ENCODE data around the gene PLCXD1.
A peak's percentile ranks its signal among the peaks of the same experiment; 100 is the strongest.
"Not testable (repeated sequence)": the region's sequence is repeated elsewhere in the genome, so short reads cannot be mapped to it uniquely, and the experiment has no call there.

Gene PLCXD1

DNA sequence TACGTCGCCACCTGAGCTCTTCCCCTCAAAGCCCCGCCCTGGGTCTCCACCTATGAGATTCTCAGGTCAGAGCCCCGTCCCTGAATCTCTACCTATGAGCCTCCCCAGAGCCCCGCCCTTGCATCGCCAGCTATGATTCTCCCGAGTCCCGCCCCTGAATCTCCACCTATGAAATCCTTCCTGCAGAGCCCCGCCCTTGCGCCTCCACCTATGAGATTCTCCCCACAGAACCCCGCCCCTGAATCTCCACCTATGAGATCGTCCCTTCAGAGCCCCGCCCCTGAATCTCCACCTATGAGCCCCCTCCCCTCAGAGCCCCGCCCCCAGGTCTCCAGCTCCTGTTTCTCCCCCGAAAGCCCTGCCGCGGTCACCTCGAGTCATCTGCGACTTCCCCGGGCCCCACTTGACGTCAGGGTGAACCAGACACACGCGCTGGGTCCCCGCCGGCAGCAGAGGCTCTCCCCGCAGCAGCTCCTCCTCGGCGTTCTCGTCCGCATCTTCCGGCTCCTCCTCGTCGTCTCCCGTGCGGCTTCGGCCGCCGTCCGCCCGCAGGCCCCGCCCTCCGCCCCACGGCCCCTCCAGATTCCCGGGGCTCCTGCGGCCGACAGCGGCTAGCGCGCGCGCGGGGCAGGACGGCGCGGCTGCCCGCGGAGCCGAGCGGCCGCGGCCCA is 37.0 kb downstream of the PLCXD1 start:
- peak; percentile 98 for DNase-seq

DNA sequence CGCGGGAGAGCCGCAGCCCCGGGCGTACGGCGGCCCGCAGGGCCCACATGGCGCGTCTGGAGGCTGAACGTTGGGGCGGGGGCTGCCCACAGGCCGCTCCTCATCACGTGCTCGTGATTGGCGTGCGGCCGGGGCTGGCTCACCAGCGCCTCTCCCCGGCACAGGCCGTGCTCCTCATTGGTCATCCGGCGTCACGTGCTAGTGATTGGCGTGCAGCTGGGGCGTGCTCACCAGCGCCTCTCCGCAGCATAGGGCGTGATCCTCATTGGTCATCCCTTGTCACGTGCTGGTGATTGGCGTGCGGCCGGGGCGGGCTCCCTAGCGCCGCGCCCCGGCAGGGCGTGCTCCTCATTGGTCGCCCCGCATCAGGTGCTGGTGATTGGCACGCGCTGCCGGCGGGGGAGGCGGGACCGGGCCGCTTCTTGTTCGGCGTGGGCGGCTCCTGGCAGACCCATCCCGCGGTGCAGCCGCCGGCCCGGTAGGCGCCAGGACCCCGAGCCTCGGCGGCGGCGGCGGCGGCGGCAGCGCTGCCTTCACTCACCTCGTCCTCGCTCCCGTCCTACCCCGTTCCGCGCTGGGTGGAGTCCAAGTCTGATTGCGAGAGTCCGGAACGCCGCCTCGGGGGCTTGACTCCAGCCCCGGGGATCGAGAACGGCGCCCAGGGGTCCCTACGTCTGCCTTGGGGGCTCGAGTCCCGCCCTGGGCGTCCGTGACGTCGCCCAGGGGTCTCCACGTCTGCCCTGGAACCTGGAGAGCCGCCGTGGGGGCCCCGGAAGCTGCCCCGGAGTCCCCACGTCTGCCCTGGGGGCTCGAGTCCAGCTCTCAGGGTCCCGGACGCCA is 37.8 kb downstream of the PLCXD1 start, which contains the start of gene GTPBP6:
GTPBP6 (minus strand) TSS at position 58 of the 840 bp plus-strand sequence; CDS start at position 49, 9 bp downstream.
- DNase-seq: peak; percentile 100

DNA sequence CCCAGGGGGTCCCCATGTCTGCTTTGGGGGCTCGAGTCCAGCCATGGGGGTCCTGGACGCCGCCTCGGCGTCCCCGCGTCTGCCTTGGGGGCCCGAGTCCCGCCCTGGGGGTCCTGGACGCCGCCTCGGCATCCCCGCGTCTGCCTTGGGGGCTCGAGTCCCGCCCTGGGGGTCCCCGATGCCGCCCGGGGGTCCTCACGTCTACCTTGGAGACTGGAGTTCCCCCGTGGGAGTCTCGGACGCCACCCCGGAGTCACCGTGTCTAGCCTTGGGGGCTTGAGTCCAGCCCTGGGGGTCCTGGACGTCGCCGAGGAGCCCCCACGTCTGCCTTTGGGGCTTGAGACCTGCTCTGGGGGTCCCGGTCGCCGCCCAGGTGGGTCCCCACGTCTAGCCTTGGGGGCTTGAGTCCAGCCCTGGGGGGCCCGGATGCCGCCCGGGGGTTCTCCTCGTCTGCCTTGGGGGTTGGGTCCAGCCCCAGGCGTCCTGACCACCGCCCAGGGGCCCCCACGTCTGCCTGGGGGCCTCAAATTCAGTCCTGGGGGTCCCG is 38.5 kb downstream of the PLCXD1 start:
- DNase-seq: no peak

DNA sequence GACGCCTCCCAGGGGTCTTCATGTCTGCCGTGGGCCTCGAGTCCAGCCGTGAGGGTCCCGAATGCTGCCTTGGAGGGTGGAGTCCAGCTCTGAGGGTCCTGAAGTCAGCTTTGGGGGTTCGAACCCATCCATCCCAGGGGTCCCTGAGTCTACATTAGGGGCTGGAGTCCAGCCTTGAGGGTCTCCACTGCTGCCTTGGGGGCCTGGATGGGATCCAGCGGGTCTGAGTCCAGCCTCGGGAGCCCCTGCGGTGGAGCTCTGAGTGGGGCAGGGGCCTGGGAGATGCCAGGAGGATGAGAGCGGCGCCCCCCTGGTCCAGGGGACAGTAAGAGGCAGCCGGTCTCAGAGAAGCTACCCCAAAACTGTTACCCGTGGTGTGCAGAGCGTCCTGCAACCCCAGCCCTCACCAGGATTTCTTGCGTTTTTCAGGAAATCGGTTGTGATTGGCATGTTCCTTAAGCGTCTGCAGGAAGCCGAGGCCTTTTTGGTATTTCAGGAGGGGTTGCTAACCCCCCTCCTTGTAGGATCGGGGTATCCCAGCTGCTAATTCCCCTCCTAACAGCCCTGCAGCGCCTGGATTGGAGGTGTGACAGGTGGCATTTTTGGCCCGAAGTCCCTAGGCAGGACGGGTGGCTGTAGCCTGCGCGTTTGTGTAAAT is 39.1 kb downstream of the PLCXD1 start:
- no peak for DNase-seq

DNA sequence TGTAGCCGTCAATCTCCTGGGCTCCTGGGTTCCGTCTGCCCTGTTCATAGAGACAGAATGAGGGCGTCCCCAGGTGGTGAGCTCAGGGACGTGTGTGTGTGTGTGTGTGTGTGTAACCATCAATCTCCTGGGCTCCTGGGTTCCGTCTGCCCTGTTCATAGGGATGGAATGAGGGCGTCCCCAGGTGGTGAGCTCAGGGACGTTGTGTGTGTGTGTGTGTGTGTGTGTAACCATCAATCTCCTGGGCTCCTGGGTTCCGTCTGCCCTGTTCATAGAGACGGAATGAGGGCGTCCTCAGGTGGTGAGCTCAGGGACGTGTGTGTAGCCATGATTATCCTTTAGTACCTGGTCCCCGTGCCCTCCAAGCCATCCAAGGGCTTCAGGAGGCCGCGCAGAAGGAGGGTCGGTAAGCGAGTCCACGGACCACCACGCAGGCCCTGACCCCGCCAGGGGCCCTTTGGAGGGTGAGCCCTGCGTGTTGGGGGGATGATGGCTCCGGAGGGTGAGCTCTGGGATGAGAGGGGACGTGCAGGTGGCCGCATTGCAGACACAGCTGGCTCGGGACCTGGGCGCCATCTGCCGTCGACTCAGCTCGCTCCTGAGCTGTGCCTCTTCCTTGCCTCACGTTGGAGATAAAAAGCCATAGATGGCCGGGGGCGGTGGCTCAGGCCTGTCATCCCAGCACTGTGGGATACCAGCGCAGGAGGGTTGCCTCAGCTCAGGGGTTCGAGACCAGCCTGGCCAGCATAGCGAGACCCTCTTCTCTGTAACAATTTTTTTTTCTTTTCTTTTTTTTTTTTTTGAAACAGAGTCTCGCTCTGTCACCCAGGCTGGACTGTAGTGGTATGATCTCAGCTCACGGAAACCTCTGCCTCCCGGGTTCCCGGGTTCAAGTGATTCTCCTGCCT is 42.8 kb downstream of the PLCXD1 start:
- no peak for DNase-seq

DNA sequence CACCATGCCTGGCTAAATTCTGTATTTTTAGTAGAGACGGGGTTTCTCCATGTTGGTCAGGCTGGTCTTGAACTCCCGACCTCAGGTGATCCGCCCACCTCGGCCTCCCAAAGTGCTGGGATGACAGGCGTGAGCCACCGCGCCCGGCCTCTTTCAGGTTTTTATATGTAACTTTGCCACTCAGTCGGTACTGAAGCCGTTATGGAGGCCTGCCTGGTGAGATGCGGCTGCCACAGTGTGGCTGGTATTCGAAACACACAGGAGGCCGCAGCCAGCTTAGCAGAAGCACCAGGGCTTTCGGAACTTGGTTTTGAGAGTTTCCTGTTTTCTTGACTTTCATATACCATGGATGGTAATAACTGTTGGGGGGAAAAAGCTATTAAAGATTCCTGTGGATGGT is 43.5 kb downstream of the PLCXD1 start:
- DNase-seq: not testable (repeated sequence)

DNA sequence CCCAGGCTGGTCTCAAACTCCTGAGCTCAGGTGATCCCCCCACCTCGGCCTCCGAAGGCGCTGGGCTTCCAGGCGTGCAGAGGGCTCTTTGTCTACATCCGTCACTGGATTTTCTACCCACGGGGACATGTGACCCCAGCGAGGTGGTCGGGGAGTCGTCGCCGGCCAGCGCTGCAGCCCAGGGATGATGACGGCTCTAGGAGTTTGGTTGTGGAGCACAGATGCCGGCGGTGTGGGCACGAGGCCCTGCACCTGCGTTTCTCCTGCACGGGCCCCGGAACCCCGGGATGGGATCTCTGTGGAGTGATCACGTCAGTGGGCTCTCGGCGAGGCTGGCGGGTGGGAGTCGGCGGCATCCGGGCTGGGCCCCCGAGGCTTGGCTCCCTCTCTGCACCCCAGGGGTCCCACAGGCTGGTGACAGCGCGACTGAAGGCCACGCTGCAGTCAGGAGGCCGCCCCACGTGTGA is 46.5 kb downstream of the PLCXD1 start:
- DNase-seq: no peak

DNA sequence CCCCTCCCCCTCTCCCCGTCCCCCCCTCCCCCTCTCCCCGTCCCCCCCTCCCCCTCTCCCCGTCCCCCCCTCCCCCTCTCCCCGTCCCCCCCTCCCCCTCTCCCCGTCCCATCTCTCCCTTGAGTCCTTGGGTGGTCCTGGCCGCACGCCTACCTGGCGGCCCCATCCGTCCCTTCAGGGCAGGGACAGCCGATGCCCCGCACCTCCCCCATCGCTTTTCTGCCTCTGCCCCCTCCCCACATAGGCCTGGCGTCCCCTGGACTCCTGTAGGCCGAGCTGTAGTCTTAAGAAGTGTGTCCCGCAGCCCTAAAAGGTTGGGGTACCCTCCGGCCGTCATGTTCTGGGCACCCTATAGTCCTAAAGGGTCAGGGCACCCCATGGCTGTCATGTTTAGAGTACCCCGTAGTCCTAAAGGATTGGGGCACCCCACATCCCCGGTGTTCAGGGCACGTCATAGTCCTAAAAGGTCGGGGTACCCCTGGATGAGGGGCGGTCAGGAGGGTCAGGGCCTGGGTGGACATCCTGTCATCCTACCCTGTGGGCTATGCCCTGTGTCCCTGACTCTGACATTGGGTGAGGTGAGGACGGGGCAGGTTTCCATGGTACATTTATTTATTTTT is 48.2 kb downstream of the PLCXD1 start:
- DNase-seq: no peak

DNA sequence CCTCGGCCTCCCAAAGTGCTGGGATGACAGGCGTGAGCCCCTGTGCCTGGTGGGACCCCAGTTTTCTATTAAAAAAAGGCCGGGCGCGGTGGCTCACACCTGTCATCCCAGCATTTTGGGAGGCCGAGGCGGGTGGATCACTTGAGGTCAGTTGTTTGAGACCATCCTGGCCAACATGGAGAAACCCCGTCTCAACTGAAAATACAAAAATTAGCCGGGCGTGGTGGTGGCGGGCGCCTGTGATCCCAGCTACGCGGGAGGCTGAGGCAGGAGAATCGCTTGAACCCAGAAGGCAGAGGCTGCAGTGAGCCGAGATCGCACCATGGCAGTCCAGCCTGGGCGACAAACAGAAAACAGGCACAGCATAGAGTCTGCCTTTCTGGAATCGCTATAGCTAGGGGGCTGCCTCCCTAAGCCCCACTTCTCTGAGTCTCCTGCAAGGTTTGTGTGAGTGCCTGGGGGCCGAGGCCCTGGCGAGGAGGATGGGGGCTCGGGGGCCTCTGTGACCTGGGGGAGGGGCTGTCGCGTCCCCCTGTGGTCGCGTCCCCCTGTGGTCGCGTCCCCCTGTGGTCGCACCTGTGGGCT is 49.1 kb downstream of the PLCXD1 start:
- not testable (repeated sequence) for DNase-seq

DNA sequence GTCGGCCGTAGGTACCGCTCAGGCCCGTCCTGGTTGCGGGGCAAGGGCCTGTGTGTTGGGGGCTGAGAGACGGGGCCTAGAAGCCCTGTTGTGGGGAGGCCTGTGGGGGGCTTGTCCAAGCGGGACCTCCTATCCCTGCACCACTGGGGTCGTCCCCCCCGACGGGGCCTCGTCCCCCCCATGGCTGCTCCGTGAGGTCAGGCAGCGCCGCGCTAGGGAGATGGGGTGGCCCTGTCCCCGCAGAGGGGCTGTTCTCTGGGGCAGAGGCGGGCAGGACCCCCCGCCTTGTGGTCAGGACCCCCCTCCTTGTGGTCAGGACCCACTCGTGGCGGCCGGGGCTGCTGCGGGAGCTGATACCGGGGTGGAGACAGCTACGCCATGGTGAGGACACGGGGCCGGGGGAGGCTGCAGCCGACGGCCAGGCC is 49.6 kb downstream of the PLCXD1 start:
- DNase-seq: no peak

DNA sequence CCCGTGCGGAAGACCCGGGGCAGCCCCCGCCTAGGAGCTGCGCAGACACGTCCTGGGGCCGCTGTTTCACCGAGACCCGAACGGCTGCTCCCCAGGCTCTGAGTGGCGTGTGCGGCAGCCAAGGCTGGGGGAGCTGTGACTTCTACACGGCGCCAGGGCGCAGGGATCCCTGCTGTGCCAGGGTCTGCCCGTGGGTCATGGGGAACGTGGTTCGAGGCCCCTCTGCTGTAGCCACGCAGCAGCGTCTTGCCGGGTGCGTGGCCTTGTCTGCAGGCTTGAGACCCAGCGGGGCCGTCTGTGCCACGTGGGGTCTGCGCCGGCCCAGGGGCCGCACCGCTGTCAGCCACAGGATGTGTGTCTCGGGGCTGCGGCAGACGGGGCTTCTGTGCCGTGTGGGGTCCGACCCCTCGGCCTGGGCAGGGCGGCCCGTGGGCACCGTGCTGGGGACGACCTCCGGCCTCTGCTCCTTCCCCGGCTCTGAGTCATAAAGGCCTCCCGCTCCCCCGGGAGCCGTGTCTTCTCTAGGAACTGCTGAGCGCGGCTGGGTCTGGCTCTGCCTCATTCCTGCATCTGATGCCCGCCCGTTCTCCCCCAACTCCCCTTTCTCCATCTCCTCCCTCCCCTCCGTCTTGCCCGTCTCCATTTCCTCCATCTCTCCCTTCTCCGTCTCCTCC is 50.1 kb downstream of the PLCXD1 start:
- DNase-seq: no peak

DNA sequence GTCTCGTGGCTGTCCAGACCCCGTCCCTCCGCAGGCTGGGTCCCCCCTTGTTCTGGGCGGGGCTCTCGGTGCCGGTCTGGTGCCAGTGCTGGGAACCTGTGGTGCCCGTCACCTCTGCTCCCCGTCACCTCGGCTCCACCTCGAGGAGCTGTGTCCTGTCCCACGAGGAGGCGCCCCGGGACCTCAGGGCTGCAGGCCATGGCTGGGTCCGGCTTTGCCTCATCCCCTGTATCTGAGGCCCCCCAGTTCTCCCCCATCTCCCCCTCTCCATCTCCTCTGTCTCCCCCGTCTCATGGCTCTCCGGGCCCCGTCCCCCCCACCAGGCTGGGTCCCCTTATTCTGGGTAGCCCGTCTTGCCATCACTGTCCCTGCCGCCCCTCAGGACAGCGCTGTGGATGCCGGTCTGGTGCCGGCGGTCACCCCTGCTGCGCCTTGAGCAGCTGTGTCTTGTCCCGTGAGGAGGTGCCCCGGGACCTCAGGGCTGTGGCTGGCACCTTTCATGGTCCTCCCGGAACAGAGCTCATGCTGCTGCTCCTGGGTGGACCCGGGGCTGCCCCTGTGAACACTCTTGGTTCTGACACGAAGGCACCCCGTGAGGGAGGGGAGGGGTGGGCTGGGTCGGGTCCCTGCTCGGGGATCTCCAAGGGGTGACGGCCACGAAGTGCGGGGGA is 50.8 kb downstream of the PLCXD1 start:
- no peak for DNase-seq

DNA sequence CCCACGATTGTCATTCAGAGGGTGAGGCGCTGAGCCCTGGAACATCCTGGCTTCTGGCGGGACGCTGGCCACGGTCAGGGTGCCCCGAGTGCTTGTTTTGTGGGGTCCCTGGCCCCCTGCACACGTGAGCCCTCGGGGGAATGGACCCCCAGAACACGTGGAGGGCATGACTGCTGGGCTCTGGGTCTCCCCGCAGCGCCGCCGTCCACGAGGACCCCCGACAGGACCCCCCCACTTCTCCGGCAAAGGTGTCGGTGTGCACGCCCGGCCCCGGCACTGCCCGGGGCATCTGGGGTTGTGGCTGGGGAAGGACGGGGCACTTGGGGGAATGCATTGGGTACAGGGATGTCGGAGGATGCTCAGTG is 51.3 kb downstream of the PLCXD1 start:
- no peak for DNase-seq

DNA sequence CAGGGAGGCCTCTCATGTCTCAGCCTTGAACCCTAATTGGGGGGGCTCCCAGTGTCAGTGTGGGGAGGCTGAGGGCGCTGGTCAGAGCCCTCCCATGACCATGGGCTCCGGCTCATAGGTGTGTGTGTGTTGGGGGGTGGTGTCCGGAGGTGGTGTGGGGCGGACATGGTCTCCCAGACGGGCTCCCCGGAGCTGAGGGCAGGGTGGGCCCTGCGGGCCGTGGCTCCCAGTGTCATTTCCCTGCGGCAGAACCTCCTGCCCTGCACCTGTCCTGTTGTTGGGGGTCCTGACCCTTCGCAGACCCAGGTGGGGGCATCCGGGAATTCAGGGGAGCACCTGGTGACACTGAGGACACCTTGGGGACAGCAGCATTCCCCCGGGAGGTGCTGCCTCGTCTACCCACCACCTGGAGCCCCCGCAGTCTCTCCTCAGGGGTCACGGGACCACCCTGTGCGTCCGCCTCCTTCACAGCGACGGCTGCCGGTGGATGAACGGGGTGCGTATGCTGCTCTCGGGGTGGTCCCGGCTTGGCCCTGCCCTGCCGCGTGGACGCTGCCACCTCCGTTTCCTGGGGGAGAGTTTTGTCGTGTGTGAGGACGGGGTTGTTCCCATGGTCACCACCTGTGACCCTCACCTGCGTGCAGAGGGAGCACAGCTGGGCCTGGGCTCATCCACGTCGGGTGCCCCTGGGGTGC is 51.9 kb downstream of the PLCXD1 start:
- no peak for DNase-seq

DNA sequence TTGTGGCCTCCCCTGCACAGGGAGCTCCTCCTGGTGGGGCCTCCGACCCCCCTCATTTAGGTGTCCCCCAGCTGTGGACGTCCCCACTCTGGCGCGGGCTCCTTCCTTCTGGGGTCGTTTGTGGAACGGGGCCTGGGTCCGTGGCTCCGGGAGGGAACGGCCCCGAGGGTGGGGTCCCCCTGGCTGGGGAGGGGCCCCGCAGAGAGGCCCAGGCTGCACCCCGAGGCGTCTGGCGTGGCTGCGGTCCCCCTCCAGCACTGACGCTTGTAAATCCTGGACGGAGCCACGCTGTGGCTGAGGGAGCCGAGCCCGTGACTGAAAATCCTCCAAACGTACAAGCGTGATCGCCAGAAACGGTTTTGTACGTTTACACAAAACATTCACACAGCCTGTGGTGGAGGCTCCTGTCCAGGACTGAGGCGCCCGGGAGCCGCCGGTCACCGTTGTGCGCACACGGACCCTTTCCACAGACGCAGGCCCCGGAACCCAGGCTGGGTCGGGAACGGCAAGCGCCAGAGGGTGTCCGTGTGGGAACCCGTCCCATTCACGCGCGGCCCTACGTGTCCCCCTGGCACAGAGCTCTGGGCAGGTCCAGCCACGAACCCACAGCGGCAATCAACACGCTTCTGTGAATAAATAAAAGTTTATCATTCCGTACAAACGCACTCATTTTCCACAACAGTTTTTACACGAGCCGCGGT is 52.6 kb downstream of the PLCXD1 start:
- no peak for DNase-seq

DNA sequence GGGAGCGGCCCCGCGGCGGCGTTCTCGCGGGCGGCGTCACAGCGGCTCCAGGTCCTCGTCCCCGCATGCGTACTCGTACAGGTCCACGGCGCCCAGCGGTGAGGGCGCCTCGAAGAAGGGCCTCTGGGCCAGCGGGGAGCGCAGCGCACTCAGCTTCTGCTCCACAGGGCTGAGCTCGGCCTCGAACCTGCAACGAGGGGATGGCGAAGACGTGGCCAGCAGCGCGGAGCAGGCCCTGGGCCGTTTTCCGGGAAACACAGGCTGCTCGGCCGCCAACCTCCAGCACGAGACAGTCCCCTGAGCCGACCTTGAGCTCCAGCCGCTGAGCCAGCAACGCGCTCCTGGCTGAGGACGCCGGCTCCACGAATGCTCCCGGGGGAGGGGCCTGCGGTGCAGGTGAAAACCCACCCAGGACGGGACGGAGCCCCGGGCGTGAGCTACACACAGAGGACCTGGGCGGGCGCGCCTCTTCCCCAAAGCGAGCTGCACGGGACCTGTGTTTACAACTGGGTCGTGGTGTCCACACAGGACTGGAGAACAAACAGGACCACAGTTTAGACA is 53.2 kb downstream of the PLCXD1 start:
- DNase-seq: no peak

DNA sequence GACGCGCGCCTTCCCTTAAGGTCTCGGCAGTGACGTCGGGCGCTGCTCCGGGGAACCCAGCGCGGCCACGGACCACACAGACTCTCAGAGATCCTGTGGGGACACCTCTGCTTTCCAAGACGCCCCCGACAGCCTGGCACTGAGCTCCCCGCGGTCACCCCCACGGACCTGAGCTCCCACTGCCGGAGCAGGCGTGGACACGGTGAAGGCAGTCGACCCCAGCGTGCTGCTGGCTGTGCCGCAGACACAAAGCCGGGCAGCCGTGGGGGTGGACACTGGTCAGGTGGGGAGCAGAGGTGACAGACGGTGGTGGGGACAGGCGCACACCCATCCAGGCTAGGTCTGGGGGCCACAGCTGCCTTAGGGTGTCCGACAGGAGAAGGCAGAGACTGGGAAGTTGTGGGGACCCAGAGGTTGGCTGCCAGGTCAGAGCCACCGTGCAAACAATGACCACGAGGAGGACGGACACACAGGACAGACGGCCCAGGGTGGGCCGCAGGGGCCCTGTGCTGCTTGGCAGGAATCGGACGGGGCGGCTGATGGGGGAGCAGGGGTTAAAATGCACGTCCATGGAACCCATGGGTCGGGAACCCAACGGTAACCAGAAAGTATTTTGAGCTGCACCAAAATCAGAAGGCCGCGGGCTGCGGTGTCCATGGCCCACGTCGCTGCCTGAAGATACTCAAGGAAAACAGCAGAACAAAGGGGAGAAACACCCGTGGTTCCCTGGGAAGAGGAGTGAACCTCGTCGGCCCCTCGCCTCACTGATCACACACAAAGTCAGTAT is 54.0 kb downstream of the PLCXD1 start:
- DNase-seq: no peak

DNA sequence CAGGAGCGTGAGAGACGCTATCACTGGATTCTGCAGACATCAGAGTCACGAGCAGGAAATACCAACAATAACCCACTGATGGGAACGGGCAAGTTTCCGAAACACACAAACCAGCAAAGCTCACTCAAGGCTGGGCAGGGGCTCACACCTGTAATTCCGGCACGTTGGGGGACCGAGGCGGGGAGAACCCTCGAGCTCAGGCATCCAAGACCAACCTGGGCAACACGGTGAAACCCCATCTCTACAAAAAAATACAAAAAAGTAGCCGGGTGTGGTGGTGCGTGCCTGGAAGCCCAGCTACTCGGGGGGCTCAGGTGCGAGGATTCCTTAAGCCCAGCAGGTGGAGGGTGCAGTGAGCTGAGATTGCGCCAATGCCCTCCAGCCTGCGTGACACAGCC is 54.6 kb downstream of the PLCXD1 start:
- DNase-seq: no peak
